GM12891 (cell line): ENCODE data around the gene CCDC188.

Experiments
- DNase-seq: peaks from one replicate; pipeline ENCODE4 v3.0.0; 2011; ENCODE audit warnings: low spot score; ENCODE audit not compliant: insufficient read length
- FAIRE-seq: peaks from 2 replicates; lab custom pipeline; 2011; peaks lifted over from hg19 to GRCh38; lab: Jason Lieb, UNC
- PAX5 ChIP-seq: IDR thresholded peaks from 2 replicates; pipeline ENCODE4 v1.6.1; 2011; ENCODE audit warnings: low read length, moderate library complexity, mild to moderate bottlenecking; ENCODE audit not compliant: insufficient read depth, severe bottlenecking
- POLR2A ChIP-seq: IDR thresholded peaks from 2 replicates; pipeline ENCODE4 v1.6.1; 2011; ENCODE audit warnings: low read depth, low read length, control low read depth
- POLR2AphosphoS5 ChIP-seq: IDR thresholded peaks from 2 replicates; pipeline ENCODE4 v1.6.1; 2011; ENCODE audit warnings: low read depth, low read length, control low read depth
- POU2F2 ChIP-seq: IDR thresholded peaks from 2 replicates; pipeline ENCODE4 v1.6.1; 2011; ENCODE audit warnings: low read depth, mild to moderate bottlenecking, control low read depth, low read length, moderate library complexity
- SPI1 ChIP-seq: IDR thresholded peaks from 2 replicates; pipeline ENCODE4 v1.6.1; 2011; ENCODE audit warnings: low read depth, low read length, control low read depth
- TAF1 ChIP-seq: IDR thresholded peaks from 2 replicates; pipeline ENCODE4 v1.6.1; 2011; ENCODE audit warnings: low read depth, low read length, control low read depth

CCDC188 gene

GRCh38 chr22:20178915-20179227, 28.0 kb upstream of the CCDC188 start:
- no peak for TF ChIP-seq POLR2AphosphoS5
- TF ChIP-seq PAX5, result no peak
- TF ChIP-seq POLR2A, result no peak
- TF ChIP-seq POU2F2, result no peak
- no peak for TF ChIP-seq TAF1
- TF ChIP-seq SPI1, result no peak
- no peak for FAIRE-seq
- no peak for DNase-seq

GRCh38 chr22:20178075-20178914, 27.4 kb upstream of the CCDC188 start:
- TF ChIP-seq POLR2A (no peak), POU2F2 (no peak), PAX5 (no peak), POLR2AphosphoS5 (no peak), TAF1 (no peak), SPI1 (no peak)
- FAIRE-seq, result no peak
- DNase-seq, result no peak

GRCh38 chr22:20177217-20177911, 26.5 kb upstream of the CCDC188 start:
- TF ChIP-seq POU2F2 (no peak), PAX5 (no peak), SPI1 (no peak), POLR2A (no peak), TAF1 (no peak), POLR2AphosphoS5 (no peak)
- DNase-seq (no peak), FAIRE-seq (no peak)

DNA sequence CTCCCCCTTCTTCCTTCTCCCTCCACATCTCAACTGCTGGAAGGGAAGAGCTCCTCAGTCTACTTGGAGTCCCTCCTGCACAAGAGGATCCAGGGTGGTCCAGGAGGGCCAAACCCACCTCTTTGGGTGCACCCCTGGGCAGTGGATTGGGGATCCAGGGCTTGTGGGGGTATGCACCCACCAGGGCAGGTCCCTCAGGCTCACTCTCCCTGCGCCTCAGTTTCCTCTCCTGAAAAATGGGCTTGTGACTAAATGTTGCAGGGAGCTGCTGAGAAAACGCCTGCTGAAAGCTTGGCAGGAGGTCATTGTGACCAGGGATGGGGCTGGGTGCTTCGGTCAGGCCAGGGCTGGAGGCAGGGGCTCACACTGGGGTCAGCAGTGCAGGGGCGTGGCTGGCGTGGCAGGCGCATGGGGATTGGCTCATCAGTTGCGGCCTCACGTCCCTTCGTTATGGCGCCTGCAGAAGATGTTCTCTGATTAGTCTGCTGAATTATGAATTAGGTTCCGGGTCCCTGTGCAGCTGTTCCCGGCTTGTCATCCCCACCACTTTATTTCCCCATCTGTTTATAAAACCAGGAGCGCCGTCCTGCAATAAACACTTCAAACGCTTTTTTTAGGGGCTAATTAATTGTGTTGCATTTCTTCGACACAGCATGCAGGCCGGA, 25.7 kb upstream of the CCDC188 start:
- no peak for TF ChIP-seq POLR2AphosphoS5
- TF ChIP-seq POLR2A, result no peak
- TF ChIP-seq POU2F2, result no peak
- TF ChIP-seq SPI1, result no peak
- no peak for TF ChIP-seq TAF1
- no peak for TF ChIP-seq PAX5
- no peak for DNase-seq
- FAIRE-seq, result no peak

- no peak for FAIRE-seq
Measured at GRCh38 chr22:20175597-20175900, 24.7 kb upstream of the CCDC188 start.

GRCh38 chr22:20174785-20175596, 24.1 kb upstream of the CCDC188 start:
- DNase-seq (no peak), FAIRE-seq (no peak)
- TF ChIP-seq TAF1 (no peak), POU2F2 (no peak), POLR2A (no peak), SPI1 (no peak), PAX5 (no peak), POLR2AphosphoS5 (no peak)

More at GRCh38 chr22:20175597-20175900, 24.7 kb upstream of the CCDC188 start:
- TF ChIP-seq POU2F2 (no peak), PAX5 (no peak), TAF1 (no peak), SPI1 (no peak), POLR2A (no peak)
- DNase-seq, result no peak

GRCh38 chr22:20173772-20174171, 22.9 kb upstream of the CCDC188 start:
- FAIRE-seq (no peak), DNase-seq (no peak)
- TF ChIP-seq PAX5 (no peak), POU2F2 (no peak), POLR2AphosphoS5 (no peak), SPI1 (no peak), TAF1 (no peak), POLR2A (no peak)

GRCh38 chr22:20173246-20173645, 22.4 kb upstream of the CCDC188 start:
- FAIRE-seq, result no peak
- TF ChIP-seq POU2F2 (no peak), PAX5 (no peak), POLR2AphosphoS5 (no peak), SPI1 (no peak), TAF1 (no peak), POLR2A (no peak)
- no peak for DNase-seq
